GM19463 (cell line): ENCODE results near the gene LRRC8D.

ENCODE experiments used
- ATAC-seq: cut with Tn5 transposase; IDR thresholded peaks from one replicate; pipeline ENCODE4 v1.9.1; 2021; ENCODE audit warnings: mild to moderate bottlenecking, moderate library complexity; ENCODE audit not compliant: unreplicated experiment

Gene LRRC8D

GRCh38 chr1:89832496-89833127, 11.8 kb downstream of the LRRC8D start:
- no peak for ATAC-seq

DNA sequence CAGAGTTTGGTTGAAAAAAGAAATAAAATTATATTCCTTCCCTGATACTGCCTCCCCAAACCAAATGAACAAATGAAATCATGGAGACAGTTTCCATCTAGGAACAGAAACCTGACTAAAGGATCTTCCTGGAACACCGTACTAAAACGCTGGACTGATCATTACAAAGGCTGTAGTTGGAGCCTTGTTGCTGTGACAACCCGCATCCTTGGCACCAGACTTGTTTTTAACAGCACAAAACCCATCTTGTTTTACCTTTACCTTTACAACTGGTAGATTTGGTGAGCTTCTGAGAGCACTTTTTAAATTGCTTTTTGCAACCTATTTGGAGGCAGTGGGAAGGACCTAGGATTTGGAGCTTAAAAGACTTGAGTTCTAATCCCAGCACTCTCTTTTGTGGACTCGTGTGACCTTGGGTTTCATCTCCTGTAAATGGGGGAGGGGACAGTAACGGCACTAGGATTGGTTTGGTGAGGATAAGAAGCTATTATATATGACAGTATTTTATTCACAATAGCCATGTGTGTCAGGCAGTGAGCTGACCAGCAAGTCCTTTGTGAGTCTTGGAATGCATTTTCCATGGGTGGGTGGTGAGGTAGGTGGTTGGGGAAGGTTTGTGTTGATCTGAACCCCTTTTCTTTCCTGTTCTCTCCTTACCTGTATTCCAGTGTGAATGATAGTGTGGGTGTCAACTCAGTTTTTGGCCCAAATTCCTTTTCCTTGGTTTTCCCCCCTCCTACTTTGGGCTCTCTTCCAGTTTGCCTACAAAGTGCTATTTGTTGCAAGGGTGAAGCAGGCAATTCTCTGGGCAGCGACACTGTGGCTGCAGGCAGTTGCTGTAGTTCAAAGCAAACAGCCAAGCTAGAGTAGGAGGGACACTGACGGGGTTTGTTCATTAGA, 12.6 kb downstream of the LRRC8D start:
- no peak for ATAC-seq

DNA sequence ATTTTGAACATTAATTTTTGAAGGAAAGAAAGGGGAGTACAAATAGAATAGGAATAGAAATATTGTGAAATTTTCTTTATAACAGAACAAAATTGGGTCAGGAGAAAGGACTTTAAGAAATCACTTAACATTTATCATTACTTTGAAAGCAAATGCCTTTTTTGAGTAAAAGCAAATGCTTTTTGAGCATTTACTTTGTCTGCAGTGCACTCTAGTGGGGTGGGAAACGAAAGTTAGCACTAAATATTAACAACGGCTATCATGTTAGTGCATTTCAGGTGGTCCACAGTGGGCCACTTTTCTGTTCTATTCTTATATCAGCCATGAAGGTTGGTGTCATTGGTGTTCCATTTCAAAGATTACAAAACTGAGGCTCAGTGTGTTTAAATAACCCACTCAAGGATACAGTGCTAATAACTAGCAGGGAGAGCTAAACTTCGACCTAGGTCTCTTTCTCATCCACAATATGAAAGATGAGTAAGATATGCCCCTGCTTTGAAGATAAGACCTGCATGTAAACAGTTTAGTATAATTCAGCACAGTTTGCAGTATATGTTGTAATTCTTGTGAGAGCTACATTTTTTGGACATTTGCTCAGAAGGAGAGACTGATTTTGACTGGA, 13.4 kb downstream of the LRRC8D start:
- ATAC-seq = no peak

DNA sequence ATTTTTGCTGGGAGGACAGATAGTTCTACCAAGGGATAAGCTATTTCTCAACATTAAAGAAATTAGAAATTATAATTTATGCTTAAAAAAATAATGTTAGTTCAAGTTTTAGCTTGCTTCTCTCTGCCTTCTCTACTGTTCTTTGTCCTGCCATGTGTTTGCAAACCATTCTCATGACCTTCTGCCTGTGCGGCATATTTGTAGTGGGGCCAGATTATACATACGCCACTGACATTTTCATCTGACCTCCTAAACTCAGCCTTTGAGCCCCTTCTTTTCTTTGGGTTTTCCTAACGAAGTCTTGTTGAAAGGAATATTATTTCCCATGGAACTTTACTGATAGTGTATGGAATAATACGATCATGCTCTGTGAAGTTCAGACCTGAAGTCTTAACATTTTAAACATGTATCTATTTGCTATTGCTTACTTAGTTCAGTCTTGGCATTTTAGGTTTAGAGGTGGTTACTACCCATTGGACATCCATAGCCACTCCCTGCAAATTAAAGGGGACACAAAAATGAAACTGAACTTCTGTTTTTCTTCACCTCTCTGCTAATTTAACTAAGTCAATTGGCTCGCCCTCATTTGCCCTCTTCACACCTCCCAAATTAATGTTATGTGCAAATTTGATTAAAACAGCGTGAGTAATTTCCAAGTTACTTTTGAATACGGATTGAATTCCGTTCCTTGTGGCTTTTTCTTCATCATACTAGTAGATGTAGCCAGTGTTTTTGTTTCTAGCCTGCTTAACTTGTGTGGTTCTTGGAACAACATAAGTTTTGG, 15.6 kb downstream of the LRRC8D start:
- no peak for ATAC-seq

DNA sequence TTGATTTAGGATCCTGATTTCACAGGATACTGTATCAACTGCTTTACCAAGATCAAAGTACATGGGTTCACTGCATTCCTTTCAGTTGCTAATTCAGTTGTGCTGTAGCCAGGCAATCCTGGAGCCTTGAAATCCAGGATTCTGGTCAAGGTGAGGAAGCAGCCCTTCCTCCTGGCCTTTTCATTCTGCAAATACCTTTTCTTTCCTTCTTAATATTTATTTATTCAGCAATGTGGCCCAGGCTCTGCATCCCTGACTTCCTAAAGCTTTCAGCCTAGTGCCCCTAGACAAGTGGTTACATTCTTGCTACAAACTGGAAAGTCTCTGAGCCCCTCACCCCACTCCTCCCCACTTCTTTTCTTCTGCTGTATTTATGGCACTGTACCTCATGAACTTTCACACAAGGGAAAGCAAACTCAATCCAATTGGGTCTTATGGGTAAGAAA, 16.2 kb downstream of the LRRC8D start:
- ATAC-seq = no peak

- no peak for ATAC-seq
Observed at GRCh38 chr1:89837510-89837909, 16.7 kb downstream of the LRRC8D start.

DNA sequence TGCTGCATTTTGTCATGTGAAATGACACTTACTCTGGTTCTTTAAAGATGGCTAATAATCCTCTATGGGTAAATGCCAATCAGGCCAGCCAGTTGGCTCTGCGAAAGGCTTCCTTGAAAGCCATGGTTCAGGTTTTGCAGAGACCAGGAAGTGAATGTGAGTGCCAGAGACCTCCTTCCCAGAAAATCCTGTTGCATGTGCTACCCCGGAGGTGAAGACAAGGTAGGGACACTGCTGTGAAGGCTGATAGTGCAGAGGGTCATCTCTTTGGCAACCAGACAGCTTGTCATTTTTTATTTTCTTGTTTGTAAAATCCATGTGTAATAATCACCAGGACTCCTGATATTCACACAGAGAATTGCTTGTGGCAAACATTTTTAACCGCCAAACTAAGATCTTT, 18.7 kb downstream of the LRRC8D start:
- ATAC-seq = no peak

DNA sequence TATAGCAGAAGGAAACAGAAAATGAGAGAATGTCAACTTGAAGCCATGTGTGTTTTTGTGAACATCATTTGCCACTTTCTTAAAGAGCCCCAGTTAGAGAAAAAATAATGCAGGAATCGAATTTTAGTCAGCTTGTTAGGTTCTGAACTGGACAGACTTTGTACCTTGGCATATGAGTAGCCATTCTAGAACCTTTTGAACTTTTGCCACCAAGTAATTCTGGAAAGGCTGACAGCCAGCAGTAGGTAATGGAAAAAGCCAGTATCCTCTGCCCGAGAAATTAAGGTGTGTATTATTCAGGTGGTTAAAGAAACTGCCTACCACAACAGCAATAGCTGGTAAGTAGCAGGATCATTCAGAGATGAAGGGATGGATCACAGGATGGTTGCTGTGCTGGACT, 20.7 kb downstream of the LRRC8D start:
- ATAC-seq = no peak

DNA sequence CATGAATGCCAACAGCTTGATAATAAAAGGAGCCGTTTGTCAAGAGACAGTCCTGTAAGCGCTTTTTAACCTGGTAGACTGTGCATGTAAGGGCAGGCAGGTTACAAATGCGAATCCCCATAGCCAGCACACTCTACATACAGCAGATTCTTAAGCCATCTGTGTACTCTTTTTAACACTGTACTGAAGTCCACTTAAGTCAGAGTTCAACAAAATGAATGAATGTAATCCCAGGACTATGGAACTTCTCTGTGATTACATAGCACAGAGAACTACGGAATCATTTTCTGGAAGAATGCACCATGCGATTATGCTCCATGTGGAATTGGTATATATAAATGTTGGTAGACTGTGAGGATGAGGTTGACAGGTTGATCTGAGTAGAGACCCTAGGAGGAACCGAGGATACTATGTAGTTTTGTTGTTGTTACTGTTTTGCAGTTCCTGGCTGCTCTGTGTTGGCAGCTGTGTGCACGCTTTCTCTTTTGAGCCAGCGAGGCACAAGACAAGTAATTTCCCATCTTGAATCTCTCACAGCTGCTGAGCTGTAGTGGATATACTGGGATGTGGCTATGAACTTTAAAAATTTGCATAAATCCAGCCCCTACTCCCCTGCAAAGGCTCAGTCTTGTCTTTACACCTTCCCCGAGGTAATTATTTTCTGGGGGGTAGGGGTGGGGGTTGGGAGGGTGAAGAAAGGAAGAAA, 21.9 kb downstream of the LRRC8D start:
- peak; percentile 44 for ATAC-seq

- peak; percentile 88 for ATAC-seq
Observed at GRCh38 chr1:89843273-89844130, 22.7 kb downstream of the LRRC8D start.

- ATAC-seq = no peak
Observed at GRCh38 chr1:89844241-89844807, 23.5 kb downstream of the LRRC8D start.

- ATAC-seq = no peak
Observed at GRCh38 chr1:89844860-89845259, 24.0 kb downstream of the LRRC8D start.

DNA sequence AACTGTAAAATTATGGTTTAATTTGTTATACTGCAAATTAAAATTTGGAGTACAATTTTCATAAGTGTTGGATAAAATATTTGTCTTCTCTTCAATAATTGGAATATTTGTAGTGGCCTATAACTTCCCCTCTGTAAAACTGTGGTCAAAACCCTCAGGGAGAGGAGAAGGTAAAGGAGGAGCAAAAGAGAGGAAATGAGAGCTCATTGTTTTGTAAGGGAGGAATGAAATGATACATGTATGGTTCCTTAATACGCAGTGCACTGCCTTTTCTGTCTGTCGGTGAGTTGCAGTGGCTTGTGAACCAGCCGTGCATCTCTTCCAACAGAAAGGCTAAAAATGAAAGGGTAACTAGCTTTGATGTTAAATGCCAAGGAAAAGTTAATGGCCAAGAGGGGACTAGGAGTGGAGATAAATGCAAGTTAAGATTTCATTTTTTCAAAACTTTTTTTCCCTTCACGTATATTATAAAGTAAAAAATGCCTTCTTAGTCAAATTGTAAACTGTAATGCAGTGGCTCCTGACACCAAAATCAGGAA, 26.4 kb downstream of the LRRC8D start:
- no peak for ATAC-seq

GRCh38 chr1:89850844-89851415, 30.1 kb downstream of the LRRC8D start:
- ATAC-seq = no peak

- ATAC-seq = no peak
Observed at GRCh38 chr1:89854140-89854539, 33.3 kb downstream of the LRRC8D start.

DNA sequence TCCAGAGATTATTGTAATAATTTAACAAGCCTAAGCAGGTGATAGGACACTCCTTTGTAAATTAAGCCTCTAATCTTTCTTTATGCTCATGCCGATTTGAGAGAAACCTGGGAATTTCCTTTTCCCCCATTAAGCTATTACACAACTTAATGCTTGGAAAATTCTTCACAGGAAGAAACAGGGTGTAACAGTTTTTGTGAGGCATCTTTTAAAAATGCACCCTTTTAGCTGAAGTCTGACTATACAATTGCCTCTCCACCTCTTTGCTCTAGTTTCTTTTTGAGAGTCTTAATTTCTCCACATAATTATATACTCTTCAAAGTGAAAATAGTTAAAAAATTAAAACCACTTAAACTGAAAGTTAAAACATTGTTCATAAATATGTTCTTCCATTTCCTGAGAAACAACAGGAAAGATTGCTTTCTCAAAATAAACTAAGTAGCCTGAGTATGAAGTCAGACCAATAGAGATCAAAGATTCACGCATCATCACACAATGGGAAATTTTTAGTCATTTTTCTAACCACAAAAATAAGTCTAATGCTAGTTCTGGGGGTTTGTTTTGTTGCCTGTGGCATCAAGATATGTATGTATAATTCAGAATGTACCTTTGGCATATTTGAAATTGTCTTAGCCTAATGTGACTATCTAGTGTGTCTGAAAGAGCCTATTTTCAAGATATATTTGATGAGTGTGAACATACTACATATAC, 34.7 kb downstream of the LRRC8D start:
- peak; percentile 90 for ATAC-seq

DNA sequence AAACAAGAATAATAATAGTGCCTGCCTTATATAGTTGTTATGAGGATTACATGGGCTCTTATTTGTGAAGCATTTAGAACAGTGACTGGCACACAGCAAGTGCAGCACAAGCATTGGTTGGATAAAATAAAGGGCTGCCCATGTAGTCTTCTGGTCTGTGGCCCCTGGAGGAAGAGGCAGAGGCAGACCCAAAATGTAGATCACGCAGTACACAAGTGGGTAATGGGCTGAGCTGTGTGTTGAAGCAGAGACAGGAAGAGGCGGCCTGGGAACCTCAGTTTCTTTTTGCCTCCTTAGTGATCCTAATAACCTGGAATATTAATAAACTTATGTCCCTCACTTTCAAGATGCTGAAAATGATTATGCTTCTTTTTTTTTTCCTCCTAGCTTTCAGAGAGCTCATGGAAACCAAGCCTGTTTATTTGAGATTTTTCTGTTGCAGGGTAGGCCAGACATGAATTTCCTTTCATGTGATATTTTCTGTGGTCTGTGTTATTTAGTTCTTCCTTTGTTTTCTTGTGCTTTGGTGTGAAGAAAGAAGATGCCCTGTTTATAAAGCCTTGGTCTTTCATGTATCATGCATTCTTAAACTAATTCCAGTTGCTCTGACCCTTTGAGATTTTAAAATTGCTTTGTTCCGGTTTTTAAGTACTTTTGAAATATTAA, 42.5 kb downstream of the LRRC8D start:
- no peak for ATAC-seq
